H1 (cell line): ENCODE data around the gene DLG1. TPM values are rescaled to one million over a fixed set of nuclear protein-coding genes. Genes with fewer than 3 reads are reported as not detected.

Experiments
- ASH2L ChIP-seq: fragments of 200-600, 300-600 bp; sonication (generic); IDR thresholded peaks from one replicate; pipeline ENCODE4 v1.7.1; 2017; ENCODE audit warnings: low read length
- CBX5 ChIP-seq: fragments of 300-800, 300-1000 bp; sonication (generic); IDR thresholded peaks from 2 replicates; pipeline ENCODE4 v1.7.1; 2016; ENCODE audit warnings: antibody characterized with exemption, low read length, low read depth
- GTF2F1 ChIP-seq: IDR thresholded peaks from 2 replicates; pipeline ENCODE4 v1.6.1; 2012; ENCODE audit warnings: low read depth, low read length, improper control_type of control experiment, borderline replicate concordance
- JUN ChIP-seq: IDR thresholded peaks from 2 replicates; pipeline ENCODE4 v1.6.1; 2011; ENCODE audit warnings: low read depth, mild to moderate bottlenecking, improper control_type of control experiment, low read length
- RFX5 ChIP-seq: IDR thresholded peaks from 2 replicates; pipeline ENCODE4 v1.6.1; 2011; ENCODE audit warnings: low read depth, low read length, improper control_type of control experiment, borderline replicate concordance
- SRF ChIP-seq: IDR thresholded peaks from 2 replicates; pipeline ENCODE4 v1.6.1; 2011; ENCODE audit warnings: mild to moderate bottlenecking, low read depth, low read length, moderate library complexity
- ZNF274 ChIP-seq: IDR thresholded peaks from 2 replicates; pipeline ENCODE4 v1.7.0; 2012; ENCODE audit warnings: low read length, borderline replicate concordance; ENCODE audit errors: extremely low read depth
- polyA plus RNA-seq, 7 experiments: library from polyadenylated mRNA; depleted of rRNA in 3 of 7; stranded (reverse) in 5 of 7; unstranded in 2 of 7; fragments of >200 nt in 5 of 7; fragments of 200-250 nt in 2 of 7; gene quantifications; 1 replicate in 5 of 7; 2 replicates in 1 of 7; 4 replicates in 1 of 7; pipeline versions ENCODE4 v1.2.1 to v1.2.3, GENCODE V29; 2011 to 2013; ENCODE audit warnings: missing spikeins in 2 of 7, mixed read lengths in 2 of 7
- total RNA-seq: library from RNA; stranded (reverse); fragmentation: NEBNext Ultra II Directional; extraction: Animal tissue kit (Norgen Biotek cat#: 25700); gene quantifications from 2 replicates; pipeline ENCODE4 v1.2.1, GENCODE V29; 2021
- TF ChIP-seq, protein P1 (sequence below): fragments of 300-600 bp; sonication (generic); IDR thresholded peaks from 2 replicates; pipeline ENCODE4 v1.7.1; 2012; ENCODE audit warnings: low read length, moderate library complexity, mild to moderate bottlenecking, inconsistent platforms; ENCODE audit not compliant: insufficient replicate concordance
- TF ChIP-seq, protein P2 (sequence below): IDR thresholded peaks from 2 replicates; pipeline ENCODE4 v1.6.1; 2011; ENCODE audit warnings: low read length, improper control_type of control experiment
- TF ChIP-seq, protein P3 (sequence below): IDR thresholded peaks from 2 replicates; pipeline ENCODE4 v1.6.1; 2012; ENCODE audit warnings: low read length, inconsistent platforms

The DLG1 gene
- total and polyA plus RNA-seq, 2 of the 8 experiments (the other 6 are each of a cell fraction or from before 2014, with no cell fraction given): 13.4 to 78.8 TPM

DNA sequence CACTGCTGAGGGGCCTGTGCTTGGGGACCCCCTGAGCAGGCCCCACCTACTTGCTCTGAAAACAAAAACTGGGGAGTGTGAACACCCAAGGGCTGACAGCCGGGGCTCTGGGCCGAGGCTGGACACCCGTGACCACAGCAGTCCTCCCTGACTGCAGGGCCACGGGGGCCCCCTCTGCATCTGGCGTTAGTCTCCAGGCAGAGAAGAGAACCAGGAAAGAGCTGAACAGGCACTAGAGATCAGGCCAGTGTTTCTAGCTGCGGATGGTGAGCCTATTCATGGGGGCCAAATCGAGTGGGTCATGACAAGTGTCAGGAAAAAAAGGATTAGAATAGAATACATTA, 285.9 kb downstream of the DLG1 start (continued):
- TF ChIP-seq, protein P1, sequence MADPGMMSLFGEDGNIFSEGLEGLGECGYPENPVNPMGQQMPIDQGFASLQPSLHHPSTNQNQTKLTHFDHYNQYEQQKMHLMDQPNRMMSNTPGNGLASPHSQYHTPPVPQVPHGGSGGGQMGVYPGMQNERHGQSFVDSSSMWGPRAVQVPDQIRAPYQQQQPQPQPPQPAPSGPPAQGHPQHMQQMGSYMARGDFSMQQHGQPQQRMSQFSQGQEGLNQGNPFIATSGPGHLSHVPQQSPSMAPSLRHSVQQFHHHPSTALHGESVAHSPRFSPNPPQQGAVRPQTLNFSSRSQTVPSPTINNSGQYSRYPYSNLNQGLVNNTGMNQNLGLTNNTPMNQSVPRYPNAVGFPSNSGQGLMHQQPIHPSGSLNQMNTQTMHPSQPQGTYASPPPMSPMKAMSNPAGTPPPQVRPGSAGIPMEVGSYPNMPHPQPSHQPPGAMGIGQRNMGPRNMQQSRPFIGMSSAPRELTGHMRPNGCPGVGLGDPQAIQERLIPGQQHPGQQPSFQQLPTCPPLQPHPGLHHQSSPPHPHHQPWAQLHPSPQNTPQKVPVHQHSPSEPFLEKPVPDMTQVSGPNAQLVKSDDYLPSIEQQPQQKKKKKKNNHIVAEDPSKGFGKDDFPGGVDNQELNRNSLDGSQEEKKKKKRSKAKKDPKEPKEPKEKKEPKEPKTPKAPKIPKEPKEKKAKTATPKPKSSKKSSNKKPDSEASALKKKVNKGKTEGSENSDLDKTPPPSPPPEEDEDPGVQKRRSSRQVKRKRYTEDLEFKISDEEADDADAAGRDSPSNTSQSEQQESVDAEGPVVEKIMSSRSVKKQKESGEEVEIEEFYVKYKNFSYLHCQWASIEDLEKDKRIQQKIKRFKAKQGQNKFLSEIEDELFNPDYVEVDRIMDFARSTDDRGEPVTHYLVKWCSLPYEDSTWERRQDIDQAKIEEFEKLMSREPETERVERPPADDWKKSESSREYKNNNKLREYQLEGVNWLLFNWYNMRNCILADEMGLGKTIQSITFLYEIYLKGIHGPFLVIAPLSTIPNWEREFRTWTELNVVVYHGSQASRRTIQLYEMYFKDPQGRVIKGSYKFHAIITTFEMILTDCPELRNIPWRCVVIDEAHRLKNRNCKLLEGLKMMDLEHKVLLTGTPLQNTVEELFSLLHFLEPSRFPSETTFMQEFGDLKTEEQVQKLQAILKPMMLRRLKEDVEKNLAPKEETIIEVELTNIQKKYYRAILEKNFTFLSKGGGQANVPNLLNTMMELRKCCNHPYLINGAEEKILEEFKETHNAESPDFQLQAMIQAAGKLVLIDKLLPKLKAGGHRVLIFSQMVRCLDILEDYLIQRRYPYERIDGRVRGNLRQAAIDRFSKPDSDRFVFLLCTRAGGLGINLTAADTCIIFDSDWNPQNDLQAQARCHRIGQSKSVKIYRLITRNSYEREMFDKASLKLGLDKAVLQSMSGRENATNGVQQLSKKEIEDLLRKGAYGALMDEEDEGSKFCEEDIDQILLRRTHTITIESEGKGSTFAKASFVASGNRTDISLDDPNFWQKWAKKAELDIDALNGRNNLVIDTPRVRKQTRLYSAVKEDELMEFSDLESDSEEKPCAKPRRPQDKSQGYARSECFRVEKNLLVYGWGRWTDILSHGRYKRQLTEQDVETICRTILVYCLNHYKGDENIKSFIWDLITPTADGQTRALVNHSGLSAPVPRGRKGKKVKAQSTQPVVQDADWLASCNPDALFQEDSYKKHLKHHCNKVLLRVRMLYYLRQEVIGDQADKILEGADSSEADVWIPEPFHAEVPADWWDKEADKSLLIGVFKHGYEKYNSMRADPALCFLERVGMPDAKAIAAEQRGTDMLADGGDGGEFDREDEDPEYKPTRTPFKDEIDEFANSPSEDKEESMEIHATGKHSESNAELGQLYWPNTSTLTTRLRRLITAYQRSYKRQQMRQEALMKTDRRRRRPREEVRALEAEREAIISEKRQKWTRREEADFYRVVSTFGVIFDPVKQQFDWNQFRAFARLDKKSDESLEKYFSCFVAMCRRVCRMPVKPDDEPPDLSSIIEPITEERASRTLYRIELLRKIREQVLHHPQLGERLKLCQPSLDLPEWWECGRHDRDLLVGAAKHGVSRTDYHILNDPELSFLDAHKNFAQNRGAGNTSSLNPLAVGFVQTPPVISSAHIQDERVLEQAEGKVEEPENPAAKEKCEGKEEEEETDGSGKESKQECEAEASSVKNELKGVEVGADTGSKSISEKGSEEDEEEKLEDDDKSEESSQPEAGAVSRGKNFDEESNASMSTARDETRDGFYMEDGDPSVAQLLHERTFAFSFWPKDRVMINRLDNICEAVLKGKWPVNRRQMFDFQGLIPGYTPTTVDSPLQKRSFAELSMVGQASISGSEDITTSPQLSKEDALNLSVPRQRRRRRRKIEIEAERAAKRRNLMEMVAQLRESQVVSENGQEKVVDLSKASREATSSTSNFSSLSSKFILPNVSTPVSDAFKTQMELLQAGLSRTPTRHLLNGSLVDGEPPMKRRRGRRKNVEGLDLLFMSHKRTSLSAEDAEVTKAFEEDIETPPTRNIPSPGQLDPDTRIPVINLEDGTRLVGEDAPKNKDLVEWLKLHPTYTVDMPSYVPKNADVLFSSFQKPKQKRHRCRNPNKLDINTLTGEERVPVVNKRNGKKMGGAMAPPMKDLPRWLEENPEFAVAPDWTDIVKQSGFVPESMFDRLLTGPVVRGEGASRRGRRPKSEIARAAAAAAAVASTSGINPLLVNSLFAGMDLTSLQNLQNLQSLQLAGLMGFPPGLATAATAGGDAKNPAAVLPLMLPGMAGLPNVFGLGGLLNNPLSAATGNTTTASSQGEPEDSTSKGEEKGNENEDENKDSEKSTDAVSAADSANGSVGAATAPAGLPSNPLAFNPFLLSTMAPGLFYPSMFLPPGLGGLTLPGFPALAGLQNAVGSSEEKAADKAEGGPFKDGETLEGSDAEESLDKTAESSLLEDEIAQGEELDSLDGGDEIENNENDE: no peak
- TF ChIP-seq, protein P2, sequence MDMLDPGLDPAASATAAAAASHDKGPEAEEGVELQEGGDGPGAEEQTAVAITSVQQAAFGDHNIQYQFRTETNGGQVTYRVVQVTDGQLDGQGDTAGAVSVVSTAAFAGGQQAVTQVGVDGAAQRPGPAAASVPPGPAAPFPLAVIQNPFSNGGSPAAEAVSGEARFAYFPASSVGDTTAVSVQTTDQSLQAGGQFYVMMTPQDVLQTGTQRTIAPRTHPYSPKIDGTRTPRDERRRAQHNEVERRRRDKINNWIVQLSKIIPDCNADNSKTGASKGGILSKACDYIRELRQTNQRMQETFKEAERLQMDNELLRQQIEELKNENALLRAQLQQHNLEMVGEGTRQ: no peak
- TF ChIP-seq GTF2F1 (no peak), CBX5 (no peak), ZNF274 (no peak), RFX5 (no peak), SRF (no peak), JUN (no peak), ASH2L (no peak)
- TF ChIP-seq, protein P3, sequence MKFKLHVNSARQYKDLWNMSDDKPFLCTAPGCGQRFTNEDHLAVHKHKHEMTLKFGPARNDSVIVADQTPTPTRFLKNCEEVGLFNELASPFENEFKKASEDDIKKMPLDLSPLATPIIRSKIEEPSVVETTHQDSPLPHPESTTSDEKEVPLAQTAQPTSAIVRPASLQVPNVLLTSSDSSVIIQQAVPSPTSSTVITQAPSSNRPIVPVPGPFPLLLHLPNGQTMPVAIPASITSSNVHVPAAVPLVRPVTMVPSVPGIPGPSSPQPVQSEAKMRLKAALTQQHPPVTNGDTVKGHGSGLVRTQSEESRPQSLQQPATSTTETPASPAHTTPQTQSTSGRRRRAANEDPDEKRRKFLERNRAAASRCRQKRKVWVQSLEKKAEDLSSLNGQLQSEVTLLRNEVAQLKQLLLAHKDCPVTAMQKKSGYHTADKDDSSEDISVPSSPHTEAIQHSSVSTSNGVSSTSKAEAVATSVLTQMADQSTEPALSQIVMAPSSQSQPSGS: no peak
